Measurements from ENCODE around the gene PTPRE.

GRCh38 chr10:128046156-128046952 is 139.5 kb downstream of the PTPRE start:
- TF ChIP-seq POLR2AphosphoS5 (IDR thresholded peaks at IDR 0.05; ENCODE audit: low read depth, low read length) (no peak), POLR2A (IDR thresholded peaks at IDR 0.05; ENCODE audit: low read depth, low read length) (no peak)
